ENCODE results near the gene DPF3.

DPF3 gene

DNA sequence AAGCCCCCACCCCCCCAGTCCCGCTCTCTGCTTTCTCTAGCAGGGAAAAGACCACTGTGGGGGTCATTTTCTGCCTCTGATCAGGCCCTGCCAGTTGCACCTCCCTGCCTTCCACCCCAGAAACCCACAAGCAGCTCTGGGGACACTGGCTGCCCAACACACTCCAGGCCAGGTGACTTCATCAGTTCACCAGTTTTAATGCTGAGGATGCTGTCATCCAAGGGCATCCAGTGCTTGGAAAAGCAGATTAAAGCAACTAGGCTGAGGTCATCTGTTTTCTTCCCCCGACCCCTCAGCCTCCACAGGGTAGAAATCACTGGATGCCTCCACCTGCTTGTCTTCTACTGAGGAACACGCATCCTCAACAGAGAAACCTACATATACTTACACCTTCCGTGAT, 282.4 kb downstream of the DPF3 start:
- no peak for DNase-seq

DNA sequence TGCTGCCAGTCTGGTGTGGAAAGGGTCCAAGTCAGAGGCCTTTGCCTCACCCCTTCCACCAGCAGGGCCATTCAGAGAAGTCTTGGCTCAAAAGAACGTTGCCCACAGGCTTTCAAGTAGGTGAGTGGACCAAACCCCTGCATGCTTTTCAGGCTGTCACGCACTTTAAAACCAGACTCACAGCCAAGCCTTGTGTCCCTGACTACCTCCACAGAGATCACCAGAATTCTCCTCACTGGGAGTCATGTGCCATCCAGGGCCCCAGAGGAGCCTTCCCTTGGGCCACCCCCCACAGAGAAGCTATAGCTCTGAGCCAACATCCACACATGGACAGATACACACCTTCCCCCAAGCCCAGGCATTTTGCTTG, 283.1 kb downstream of the DPF3 start:
- no peak for DNase-seq

DNA sequence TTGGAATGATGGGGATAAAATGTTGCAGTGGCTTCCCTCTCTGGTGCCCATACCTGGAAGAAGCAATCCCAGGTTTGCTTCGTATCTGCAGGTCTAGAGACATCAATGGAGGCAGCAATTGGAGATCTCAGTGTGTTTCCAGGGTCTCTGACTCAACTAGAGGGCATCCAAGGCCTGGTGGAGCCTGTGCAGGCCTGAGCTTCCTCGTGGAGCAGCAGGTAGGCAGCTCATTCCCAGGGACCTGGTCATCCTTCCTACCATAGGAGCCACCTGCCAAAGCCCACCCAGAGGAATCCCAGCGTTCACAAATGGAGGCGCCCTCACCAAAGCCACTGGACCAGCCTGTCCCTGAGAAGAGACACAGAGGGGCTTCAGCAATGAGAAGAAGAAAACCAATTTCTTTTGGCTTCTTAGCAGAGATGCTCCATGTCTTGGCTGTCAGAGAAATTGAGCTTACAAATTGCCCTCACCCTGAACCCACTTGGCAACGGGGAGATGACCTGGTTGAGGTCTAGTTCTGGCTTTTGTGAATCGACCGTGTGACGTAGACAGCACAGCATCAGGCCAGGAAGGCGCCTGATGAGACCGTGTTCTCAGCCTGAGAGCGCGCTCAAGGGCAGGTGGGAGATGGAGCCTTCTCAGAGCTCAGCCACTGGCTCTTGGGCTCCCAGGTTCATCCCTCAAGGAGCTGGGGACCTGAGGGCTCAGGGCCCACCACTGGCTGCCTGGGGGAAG, 283.6 kb downstream of the DPF3 start:
- no peak for DNase-seq

DNA sequence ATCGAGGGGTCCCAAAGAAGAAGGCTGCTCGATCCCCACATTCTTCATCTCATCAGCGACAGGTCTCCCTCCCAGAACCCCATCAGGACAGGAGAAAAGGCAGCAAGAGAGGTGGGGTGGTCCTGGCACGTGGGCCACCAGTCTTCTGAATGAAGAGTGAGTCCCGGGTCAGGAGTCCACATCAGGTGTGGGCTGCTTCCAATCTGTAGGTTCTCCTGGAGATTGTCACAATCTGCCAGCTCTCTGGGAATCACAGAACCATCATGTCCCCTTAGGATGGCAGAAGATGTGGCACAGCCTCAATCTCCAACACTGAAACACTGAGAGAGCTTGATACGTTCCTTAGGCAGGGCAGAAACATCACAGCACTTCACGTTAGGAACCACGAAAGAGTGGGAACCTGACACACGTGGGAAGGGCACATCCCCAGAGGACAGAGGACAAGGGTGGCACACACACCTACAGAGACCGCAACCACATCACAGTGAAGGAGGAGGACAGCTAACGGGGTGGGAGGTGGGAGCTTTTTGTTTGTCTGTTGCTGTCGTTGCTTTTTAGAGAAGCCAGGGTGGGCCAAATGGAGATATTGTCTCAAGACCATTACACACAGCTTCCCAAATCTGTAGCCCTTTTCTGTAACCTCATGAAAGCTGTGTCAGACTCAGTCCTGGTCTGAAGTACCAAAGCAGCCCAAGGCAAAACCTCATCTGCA, 284.5 kb downstream of the DPF3 start:
- DNase-seq, result no peak

DNA sequence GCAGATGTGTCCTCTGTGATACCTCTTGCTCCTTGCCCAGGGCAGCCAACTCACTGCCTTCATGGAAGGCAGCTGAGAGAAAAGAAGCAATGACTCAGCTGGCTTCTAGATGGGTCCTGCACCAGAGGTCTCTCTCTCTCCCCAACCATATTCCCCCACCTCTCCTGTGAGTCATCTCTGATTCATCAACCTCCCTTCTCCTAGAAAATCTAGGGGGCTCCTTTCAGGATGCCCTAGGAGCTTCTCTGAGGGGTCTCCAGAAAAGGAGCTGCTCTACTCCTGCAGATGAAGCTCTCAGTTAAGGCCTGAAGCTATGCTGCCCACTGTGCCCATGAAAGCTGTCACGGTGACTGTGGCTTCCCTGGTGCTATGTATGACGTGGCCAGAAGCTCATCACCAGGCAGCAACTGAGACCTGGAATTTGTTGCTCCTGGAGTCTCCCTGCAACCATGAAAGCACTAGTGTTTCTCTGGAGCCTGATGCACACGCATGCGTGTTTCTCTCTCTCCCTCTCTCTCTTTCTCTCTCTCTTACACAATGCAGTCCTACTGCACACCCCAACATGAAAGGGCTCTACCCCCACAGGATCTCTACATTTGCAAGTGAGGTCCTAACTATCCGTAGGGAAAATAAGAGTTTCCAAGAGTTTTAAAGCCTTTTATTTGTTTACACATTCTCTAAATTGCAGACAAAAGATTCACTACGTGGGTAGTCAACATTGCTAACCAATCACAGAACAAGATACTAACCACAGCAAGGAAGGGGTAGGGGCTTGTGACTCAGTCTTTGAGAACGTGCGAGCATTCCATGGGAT, 285.3 kb downstream of the DPF3 start:
- no peak for DNase-seq

DNA sequence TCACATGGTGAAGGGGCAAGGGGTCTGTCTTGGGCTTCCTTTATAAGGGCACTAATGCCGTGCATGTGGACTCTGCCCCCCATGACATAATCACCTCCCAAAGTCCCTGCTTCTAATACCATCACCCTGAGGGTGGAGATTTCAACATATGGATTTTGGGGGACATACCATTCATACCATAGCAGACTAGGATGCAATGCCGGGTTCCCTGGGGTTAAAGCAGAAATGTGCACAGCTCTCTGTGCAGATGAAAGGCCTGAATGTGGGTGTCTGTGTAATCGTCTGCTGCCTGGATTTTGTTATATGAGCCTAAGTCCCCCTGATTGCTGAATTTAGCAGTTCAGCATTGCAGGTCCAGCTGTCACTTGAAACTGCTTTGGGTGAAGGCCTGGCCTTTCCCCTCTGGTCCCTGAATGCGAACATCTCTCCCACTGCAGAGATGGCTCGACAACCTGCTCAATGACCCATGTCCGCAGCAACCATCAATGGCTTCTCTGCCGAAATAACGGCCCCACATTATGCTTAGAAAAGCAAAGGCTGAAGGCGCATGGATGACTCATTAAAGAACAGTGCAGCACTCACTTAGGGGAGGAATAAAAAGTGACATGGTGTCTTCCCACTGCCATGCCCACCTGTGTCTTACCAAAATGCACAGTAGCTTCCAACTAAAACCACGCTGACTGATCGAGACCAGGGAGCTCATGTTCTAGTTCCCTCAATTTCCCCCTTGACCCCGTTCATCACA, 286.3 kb downstream of the DPF3 start:
- no peak for DNase-seq

DNA sequence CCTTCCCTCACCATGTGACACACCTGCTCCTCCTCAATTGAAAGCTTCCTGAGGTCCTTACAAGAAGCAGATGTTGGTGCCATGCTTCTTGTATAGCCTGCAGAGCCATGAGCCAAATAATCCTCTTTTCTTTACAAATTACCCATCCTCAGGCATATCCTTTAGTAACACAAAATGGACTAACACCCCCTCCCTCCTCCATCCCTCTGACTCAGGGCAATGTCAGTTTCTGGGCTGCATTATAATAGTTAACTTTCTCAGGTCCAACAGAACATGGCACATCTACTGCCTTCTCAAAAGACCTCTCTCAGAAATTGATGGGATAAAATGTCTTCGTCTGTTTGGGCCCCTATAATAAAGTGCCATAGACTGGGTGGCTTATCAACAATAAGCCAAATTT, 287.0 kb downstream of the DPF3 start:
- DNase-seq, result no peak

DNA sequence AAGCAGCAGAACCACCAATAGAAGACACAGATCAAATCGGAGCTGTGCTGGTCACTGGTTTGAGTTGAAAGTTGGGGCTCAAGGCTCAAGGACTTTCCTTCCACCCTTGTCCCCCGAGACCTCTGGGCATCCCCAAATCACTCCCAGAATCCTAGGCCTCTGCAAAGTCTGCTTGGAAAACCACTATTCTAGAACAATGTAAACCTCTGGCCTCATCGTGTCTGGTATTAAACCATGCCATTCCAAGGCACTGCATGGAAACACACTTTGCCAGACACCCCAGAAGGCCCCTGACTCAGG, 288.0 kb downstream of the DPF3 start:
- no peak for DNase-seq

DNA sequence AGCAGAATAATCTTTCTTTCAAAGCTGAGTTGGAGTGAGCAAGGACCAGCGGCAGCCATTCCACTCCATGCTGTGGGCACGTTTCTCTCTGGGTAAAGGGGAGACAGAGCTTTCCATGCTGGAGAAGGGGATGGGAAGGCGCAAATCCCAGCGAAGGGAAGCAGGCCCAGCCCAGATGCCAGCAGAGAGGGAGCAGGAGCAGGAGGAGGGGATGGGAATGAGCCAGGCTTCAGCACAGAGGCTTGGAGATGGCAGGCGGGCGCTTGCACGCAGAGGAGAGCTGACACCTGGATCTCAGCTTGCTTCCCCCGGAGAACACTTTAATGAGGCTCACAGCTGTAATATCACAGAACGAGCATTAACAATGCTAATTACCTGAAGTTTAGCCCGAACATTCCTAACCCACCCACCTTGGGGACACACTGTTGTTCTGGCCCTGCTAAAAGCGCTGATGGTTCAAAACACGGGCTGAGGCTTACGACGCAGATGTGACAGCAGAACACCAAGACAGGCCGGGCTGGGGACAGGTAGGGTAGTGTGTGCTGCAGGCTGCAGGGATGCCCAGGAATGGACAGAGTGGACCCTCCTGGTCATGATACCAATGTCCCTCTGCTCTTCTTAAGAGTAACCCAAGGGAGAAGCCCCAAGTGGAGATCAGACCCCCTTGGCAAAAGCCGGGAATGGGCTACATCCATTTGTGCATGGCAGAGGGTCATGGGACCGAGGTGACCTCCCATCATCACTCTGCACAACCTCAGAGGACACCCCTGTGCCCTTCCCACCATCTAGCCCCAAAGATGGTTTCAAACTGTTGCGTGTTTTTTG, 288.6 kb downstream of the DPF3 start:
- DNase-seq, result no peak

DNA sequence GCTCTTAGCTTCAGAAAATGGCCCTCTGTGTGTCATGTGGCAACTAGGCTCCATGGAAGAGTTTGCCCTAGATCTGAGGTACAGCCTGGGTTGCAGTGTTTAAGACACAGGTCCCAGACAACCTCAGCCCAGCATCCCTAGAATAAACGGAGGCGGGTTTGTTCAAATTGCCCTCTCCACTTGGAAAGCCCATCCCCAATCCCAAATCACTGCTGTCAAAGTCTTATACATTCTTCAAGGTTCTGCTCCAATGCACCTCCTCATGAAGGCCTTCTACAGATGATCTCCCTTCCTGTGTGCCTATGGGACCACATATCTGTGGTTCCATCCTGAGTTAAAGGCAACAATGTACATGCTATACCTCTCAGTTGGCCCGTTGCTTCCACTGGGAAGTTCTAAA, 289.8 kb downstream of the DPF3 start:
- DNase-seq, result no peak

DNA sequence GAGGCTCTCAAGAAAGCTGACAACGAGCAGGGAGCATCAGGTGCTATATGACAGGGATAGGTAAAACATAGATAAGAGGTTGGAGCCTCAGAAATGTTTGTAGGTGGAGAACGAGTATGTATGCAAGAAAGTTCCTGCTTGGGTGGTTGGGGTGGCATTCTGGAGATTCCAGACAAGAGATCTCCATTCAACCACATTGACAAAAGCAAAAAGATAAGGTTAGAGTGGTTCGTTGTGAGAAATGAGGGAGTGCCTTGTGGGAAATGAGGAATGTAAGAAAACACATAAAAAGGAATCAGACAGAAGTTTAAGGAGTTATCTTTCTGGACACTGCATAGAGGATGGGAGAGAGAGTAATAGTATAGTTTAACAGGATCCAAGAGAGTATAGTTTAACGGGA, 290.3 kb downstream of the DPF3 start:
- no peak for DNase-seq

DNA sequence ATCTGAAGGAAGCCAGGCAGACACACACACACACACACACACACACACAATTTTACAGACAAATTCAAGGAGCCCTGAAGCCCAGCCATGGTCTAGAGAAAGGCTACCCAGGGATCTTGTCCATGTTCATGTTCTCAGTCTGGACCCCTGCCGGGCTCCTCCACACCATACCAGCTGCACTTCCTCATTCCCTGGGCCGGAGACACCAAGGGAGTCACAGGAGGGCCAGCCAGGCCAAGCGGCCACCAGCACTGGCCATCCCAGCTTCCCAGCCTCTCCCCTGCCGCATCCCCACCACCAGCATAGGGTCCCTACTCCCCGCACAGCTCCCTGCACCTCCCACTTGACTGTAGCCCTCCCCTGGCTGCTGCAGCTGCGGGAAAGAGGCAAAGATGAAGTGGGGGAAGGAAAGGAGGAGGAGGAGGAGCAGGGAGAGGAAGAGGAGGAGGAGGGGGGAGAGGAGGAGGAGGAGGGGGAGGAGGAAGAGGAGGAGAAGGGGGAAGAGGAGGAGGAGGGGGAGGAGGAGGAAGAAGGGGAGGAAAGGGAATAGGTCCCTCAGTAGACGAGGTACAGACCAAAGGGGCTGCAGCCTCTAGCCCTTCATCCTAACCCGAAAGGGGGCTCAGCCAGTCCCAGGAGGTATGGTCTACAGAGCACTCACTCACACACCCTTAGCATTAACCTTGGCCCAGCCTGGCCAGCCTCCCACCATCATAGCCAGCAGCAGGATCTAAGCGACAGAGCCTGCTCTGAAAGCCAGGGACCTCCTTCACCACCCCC, 293.2 kb downstream of the DPF3 start:
- DNase-seq, result no peak

DNA sequence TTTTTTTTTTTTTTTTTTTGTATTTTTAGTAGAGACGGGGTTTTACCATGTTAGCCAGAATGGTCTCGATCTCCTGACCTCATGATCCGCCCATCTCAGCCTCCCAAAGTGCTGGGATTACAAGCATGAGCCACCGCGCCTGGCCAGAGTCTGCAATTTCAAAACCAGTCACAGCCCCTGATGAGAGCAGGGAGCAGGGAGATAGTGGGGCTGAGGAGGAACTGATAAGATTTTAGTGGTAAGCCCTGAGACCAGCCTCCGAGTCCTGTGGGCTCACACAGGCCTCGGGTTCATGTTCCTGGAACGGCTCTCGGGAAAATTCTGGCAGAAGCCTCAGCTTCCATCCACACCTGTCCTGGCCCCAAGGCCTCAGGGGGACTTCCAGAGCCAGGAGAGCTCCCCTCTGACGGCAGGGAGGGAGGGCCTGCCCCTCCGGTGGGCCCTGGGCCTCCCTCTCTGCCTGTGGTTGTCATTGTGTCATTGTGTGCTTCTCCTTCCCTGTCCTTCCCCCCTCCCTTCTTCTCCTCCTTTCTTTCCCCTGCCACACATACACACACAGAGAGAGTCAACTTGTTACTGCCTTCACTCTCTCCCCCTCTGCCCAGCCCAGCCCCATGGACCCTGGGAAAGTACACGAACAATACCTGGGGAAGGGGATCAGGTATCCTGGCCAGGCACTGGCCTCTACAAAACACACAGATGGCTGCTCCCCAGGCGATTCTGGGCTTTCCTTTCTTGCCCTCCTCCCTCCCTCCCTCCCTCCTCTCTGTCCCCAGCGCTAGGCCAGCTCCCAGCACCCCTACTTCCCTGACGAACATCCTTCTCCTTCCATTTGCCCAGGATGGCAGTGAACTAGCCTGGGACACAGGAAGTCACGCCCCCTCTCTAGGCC, 294.1 kb downstream of the DPF3 start:
- DNase-seq, result no peak

DNA sequence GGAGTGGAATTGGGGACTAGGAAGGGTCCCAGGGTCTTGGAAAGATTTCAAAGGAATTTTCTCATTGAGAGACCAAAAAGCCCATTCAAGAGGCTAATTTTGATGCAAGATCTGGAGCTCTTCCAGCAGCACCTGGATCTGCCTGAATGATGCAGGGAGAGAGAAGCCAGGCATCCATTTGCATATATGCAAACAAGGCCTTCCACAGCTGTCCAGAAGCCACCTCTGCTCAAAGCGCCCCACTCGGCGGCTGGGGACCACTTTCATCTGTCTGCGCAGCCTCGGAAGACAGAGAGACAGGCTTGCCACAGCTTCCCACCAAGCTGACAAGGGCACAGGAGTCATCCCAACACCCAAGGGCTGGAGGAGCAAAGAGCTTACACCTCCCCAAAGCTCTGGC, 295.6 kb downstream of the DPF3 start:
- no peak for DNase-seq

DNA sequence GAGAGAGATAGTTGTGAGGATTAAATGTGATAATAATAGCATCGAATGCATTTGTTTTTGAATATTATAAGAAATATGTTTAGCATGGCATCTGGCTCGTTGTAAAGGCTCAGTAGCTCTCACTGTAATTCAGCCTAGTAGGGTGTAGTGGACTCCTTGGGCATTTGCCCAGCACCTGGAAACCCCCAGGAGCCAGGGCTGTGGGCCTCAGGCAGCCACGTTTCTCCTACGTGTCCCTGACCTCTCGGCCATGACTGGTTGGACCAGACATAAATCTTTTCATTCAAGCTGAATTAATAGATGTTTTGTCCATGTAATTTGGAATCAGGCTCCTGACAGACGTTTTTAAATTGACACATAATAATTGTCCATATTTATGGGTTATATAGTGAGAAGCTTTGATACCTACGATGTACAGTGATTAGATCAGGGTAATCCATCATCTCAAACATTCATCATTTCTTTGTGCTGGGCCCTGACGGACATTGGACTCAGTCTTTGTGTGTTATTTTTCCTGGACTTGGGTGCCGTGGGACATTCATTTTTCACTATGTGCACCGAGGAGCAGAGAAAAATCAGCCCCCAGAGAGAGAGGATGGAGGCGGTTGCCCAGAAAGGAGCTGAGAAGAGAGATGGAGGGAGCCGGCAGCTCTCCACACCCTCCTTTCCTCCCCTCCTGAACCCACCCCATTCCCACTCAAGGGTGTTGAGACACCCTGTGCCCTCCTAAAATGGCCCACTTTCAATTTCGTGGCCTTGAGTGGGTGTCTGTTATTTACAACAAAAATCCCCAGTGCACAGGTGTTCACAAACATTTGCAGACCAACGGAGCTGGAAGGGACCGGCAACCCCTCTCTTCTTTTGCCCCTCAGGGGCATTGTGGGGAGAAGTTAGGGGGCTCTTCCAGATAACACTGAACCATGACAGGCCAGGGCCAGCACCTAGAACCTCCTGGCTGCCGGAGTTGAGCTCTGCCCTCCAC, 296.4 kb downstream of the DPF3 start:
- DNase-seq, result no peak

DNA sequence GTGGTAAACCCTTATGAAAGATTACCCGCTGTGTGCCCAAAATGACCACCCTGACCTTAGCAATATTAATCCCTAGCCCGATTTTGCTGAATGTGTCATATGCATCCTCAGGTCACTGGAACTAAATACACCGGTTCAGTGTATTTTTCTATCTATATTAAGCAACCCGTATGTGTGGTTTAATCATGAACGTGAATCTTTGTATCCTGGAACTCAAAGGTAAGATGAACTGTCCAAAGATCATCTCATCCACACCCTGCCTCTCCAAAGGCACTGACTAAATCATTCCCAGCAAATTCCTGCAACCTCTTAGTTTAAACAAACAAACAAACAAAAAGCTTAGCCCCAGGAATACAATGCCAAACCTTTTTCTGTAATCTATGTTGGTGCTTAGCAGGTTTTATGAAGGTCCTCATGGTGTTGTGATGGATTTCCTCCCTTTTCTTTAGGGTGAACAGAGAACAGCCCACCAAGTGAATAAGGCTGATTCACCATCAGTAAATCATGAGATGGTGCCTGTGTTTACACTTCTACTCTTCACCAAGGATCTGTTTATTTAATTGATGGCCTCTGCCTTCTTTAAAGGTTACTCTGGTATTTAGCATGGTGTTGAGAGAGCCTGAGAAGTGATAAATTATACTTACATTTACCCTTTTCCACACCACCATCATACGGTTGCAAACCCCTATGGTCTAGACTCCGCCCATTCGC, 298.6 kb downstream of the DPF3 start:
- no peak for DNase-seq

DNA sequence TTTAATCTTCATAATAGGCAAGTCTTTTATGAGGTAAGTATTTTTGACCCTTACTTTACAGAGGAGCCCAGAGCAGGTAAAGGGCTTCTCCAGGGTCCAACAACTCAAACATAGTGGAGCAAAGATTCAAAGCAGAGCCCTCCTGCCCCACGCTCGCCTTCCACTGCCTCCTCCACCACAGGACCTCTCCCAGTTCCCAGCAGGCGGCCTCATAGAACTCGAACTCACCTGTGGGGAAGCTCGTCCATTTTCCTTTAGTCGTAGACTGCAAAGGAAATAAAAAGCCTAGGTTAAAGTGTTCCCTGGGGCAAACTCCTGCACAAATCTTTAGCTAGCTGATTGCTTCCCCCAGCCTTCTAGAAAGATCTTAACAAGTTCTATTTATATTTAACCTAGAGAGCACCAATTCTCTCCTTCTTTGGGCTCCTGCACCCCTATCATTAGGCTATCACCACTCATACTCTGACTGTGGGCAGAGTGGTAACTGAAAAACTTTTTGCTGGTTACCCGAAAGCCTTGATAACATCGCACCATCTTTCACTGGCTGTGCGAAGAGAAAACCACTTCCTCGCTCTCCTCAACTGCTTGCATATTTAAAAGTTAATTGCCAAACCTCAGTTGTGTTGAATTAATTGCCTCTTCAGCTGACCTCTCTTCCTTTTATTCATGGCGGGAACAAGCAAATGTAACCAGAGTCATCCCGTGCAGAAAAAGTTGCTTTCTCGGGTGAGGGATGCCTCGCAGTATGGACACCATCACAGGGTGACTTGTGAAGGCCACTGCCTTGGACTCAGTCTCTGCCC, 299.6 kb downstream of the DPF3 start:
- DNase-seq, result peak; percentile 11 to 14

DNA sequence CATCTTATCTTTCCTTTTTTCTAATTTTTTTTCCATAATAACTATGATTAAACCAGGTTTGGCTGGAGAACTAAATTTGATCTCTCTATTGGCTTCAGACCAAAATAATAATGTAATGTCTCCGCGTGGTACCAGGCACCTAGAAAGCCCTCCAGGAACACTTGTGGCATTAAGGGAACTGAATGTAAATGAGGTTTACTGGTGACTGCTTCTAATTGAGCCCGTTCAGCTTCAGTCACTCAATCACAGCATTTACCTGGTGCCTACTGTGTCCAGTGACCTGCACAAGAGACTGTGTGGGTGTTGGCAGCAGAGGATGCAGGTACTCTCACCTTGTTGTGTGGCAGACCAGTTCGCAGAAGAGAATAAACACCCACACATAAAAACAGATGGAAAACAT, 302.5 kb downstream of the DPF3 start:
- DNase-seq, result no peak

Measured in stimulated activated CD4-positive, alpha-beta T cell treated with anti-CD3 and anti-CD28 coated beads, Interleukin-2, amount 100 ng/mL, for 48 hours (primary cell).